ENCODE data around the gene SEC14L6.

The SEC14L6 gene

DNA sequence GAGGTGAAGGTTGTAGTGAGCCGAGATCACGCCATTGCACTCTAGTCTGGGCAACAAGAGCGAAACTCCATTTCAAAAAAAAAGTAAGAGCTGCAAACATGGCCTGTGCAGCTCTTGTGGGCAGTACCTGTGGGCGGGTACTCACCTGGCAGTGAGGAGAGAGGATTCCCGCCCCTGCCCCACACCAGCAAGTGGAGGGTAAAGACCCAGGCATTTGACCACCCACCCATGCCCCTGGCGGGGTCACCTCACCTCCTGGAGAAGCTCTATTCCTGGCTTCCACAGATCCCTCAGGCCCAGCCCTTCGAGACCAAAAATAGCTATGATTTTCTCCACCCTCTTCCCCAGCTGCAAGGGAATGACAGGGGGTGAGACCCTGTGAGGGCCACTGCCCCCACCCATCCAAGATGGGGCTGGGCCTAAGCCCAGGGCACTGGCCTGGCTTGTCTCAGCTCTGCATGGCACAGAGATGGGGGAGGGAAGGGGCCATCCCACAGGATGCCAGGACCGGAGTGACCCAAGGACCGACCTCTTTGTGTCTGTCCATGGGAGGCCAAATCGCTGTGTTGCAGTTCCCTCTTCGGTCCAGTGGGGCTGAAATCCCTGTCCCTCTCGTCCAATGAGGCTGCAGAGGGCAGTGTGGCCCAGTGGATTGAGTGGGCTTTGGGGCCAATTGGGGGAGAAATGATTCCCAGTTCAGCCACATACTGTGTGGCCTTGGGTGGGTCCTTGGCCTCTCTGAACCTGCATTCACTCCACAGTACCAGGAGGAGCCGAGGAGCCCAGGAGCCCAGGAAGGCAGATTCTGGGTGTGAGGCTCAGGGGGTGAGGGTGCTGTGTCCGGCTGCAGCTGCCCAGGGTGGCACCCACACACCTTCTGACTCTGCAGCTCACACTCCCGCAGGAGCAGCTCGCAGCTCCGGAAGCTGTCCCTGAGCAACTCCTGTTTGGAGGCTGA, 14.6 kb downstream of the SEC14L6 start:
- no peak for DNase-seq

DNA sequence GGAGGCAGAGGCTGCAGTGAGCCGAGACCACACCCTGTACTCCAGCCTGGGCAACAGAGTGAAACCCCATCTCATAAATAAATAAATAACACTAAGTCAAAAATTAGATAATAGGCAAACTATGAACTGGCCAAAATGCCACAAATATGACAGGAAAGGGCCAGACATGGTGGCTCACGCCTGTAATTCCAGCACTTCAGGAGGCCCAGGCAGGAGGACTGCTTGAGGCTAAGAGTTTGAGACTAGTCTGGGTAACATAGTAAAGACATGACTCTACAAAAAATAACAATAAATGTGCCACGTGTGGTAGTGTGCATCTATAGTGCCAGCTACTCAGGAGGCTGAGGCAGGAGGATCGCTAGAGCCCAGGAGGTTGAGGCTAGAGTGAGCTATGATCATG, 19.9 kb downstream of the SEC14L6 start:
- DNase-seq: no peak

DNA sequence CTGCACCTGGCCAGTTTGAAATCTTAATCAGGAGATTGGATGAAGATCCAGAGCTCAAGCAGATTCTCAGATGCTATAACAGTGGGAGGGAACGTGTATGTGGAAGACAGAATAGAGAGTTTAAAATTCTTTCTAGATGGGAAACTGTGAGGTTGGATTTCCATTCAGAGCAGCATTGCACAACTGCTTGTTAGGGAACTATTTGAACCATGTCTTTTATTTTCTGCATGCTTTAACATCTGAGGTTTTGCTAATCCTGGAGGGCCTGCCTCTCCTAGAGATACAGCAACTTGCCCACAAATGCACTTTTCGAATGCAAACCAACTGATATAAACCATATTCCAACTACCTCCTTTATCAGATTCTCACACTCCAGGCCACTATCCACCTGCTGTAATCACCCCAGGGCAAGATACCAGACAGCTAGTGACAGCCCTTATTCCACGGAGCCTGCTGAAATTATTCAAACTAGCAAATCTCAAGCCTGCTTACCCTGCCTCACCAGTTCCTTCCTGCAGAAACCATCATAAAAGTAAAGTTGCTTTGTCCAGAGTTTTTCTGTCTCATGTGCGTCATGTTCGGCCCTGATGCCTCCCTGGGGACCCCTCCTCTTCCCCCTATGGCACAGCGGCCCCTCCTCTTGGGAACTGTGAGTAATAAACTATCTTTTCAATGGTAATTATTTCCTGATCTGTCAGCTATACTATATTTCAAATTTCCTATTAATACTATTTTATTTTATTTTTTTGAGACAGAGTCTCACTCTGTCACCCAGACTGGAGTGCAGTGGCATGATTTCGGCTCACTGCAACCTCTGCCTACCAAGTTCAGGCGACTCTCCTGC, 22.7 kb downstream of the SEC14L6 start:
- peak; percentile 64 for DNase-seq

DNA sequence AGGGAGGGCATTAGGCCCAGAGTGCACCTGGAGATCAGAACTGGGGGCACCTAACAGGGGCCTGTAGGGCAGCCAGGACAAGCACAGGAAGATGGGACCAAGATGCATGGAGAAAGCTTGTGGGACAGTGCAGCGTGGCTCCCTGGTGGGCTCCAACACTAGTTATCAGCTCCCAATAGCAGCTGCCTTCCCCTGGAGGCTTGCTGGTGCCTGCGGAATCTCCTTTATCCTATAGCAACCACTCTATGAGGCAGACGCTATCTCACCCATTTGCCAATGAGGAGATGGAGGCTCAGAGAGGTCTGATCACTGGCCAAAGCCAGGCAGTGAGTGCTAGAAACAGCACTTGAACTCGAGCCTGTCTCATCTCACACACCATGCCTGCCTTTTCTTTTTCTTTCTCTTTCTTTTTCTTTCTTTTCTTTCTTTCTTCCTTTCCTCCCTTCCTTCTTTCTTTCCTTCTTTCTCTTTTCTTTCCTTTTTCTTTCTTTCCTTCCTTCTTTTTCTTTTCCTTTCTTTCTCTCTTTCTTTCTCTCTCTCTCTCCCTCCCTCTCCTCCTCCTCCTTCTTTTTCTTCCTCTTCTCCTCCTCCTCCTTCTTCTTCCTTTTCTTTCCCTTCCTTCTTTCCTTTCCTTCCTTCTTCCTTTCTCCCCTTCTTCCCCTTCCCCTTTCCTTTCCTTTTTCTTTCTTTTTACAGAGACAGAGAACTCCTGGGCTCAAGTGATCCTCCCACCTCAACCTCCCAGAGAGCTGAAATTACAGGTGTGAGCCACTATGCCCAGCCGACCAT, 25.0 kb downstream of the SEC14L6 start:
- no peak for DNase-seq

DNA sequence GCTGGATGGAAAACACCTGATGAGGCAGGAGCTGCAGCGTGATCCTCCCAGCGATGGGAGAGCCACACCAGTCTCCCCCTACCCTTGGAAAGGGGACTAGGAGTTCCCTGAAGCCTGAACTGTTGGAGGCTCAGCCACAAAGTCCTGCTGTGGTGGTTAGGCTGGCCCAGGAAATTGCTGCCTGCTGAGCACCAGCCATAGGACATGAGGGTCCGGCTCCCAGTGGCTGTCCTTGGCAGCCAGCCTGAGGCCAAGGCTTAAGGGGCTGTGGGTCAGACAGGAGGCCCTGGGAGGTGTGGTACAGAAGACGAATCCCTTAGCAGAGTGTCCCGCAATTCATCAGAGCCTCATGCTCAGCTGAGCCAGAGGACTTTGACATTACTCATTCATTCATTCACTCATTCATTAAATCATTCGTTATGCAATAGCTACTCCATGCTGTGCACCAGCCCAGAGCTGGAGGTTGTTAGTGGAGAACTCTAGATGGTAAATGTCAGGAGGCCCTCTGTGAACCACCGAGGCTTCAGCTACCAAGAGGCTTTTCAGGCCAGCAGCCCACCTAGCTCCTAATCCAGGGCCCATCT, 26.6 kb downstream of the SEC14L6 start:
- no peak for DNase-seq

DNA sequence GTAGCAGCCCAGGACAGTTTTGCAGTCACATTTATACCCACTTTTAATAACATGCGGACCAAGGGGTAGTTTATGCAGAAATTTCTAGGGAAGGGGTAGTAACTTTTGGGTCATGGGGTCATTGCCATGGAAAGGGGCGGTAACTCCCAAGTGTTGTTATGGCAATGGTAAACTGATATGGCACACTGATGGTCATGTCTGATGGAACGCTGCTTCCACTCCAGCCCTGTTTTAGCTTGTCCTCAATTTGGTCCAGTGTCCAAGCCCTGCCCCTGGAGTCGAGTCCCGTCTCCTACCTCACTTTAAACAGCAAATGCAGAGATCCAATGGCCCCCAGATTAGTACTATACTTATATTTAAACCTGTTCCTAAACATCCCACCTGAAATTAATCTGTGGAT, 29.8 kb downstream of the SEC14L6 start:
- no peak for DNase-seq

DNA sequence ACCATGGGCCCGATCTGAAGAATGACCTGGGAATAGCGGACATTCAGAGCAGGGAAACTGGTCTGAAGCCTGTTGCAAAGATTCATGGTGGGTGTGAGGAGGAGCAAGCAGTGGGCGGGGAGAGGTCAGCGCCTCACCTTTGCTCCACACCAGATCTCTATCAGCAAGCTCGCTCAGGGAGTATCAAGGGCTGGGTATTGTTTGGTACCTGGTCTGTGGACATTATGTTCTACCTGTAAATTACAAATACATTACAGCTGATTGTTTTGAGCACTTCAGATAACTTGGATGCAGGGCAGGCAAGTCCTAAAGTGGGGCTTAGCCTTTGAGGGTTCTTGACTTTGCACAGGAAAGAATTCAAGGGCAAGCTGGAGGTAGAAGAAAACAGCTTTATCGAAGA, 30.3 kb downstream of the SEC14L6 start:
- DNase-seq: no peak

DNA sequence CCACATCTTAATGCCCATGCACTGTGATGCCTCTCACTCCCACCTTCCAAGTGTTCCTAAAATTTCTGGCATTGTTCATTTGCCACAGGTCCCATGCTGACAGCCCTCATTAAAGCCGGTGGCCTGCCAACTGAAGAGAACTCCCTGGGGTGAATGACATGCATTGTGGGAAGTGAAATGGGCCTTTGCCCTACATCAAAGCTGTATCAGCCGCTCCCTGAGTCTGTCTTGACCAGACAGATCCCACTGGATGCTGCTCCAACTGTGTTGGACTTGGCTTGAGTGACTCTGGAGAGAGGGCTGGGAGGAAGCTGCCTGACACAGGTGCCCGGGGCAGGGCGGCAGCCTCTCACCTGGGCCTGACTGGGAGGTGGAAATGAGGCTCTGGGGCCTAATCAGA, 32.3 kb downstream of the SEC14L6 start:
- no peak for DNase-seq

DNA sequence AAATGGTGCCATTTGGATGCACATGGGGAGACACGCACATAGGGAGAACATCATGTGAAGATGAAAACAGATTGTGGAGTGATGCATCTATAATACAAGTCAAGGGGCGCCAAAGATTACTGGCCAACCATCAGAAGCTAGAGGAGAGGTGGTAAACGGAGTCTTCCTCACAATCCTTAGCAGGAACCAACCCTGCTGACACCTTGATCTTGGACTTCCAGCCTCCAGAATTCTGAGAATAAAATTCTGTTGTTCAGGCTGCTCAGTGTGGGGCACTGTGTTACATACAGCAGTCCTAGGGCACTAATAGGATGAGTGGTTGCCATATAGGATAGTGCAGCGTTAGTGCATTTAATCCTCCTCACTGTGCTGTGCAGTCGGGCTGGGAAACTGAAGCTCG, 33.1 kb downstream of the SEC14L6 start:
- no peak for DNase-seq

DNA sequence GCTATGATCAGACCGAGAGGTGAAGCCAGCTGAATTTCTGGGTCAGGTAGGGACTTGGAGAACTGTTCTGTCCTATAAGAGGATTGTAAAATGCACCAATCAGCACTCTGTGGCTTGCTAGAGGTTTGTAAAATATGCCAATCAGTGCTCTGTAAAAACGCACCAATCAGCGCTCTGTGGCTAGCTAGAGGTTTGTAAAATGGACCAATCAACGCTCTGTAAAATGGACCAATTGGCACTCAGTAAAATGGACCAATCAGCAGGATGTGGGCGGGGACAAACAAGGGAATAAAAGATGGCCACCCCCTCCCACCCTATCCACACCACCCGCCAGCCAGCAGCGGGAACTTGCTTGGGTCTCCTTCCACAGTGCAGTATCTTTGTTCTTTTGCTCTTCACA, 34.6 kb downstream of the SEC14L6 start:
- no peak for DNase-seq

DNA sequence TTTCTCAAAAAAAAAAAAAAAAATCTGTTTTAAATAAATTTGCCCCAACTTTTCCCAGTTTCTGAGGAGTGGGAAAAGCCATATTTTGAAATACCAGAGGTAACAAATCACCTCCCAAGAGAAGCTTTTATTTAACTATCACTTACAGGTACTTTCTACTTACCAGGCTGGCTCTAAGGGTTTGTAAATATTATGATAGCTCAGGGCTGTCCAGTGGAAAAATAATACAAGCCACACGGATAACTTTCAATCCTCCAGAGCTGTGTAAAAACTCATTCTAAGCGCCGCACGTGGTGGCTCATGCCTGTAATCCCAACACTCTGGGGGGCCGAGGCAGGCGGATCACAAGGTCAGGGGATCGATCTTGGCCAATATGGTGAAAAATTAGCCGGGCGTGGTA, 35.4 kb downstream of the SEC14L6 start:
- no peak for DNase-seq

DNA sequence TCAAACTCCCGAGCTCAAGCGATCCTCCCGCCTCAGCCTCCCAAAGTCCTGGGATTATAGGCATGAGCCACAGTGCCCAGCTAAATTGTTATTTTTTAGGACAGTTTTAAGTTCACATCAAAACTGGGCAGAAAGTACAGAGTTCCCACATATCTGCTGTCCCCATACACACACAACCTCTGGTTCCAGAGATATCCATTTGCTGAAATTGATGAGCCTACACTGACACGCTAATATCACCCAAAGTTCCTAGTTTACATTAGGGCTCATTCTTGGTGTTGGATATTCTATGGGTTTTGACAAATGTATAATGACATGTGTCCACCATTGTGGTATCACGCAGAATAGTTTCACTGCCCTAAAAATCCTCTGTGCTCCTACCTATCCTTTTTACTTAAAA, 38.3 kb downstream of the SEC14L6 start:
- DNase-seq: no peak

DNA sequence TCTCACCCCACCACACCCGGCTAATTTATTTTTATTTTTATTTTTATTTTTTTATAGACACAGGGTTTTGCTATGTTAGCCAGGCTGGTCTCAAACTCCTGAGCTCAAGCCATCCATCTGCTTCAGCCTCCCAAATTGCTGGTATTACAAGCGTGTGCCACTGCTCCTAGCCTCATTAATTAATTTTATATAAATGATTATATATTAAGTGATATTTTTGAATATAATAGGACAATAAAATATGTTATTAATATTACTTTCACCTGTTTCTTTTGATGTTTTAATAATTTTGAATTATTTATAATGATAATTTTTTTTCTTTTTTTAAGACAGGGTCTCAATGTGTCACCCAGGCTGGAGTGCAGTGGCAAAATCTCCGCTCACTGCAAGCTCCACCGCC, 38.9 kb downstream of the SEC14L6 start:
- no peak for DNase-seq

DNA sequence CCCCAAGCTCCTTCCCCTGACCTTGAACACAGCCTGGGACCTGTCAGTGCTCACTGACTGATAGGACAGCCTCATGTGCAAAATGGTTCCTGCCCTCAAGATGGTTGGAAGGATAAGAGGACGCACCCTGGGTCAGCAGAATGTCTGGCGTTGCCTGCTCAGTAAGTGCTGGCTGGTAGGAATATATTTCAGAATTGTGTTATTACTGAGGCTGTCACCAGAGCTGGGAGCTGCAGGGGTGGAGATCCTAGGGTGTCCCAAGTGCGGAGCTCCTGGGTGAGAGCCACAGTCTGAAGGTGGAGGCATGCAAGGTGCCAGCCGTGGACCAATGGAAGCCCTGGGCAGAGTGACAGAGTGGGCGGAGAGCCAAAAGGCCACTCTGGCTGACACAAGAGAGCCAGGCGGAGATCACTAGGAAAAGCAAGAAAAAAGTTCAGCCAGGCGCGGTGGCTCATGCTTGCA, 40.0 kb downstream of the SEC14L6 start:
- peak; percentile 43 for DNase-seq

DNA sequence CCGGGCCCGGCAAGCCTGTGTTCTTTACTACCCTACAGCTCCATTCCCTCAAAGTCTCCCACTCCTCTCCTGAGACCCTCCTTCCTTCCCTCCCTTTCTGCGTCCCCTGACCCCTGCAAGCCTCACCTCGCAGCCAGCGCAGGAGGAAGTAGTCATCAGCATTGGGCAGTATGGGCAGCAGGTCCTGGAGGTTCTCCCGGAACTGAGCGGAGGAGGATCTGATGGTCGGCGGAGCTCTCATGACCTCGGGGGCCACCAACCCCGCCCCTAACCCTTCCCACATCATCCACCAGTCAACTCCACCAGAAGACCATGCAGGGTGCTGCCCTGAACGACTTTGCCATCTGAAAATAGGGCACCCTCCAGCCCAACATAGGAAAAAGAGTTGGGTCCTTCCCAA, 43.0 kb downstream of the SEC14L6 start:
- DNase-seq: no peak

DNA sequence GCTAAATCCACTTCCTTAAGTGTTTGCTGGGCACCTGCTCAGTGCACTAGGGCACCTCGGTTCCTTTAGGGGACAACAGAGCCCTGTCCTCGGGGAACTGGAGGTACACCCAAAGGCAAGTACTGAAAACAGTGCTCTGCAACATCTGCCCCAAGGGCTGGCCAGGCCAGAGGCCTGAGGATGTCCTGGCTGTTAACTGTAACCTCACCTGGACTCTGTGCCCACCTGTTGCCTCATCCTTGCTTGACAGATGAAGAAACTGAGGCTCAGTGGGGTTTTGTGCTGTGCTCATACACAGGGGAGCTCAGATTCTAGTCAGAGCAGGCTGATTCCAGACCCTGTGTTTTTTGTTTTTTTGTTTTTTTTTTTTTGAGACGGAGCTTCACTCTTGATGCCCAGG, 43.6 kb downstream of the SEC14L6 start:
- DNase-seq: no peak

DNA sequence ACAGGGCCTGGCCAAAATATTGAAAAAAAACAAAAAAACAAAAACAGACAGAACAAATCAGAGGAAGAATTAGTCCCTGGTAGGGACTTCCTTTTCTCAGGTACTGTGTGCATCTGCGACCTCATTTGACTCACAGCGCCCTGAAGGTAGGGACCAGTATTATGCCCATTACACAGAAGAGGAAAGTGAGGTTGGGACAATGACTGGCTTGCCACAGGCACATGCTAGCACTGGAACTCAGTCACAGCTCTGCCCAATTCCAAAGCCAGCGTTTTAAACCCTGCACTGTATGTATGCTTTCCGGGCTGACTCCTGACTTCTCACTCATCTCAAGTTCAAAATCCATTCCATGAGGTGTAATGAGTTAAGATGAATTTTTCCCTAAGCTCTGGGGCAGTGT, 44.4 kb downstream of the SEC14L6 start:
- no peak for DNase-seq

DNA sequence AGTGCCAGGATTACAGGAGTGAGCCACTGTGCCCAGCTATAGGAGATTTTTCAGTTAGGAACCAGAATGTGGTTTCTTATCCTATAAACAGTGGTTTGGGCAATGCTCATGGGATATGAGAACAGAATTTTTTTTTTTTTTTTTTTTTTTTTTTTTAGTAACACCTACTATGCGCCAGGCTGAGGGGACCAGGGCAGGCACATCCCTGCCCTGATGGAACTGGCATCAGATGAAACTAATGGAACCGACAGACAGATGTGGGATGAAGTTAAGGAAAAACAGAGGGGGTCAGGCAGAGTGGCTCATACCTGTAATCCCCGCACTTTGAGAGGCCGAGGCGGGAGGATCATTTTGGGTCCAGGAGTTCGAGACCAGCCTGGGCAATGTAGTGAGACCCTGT, 45.9 kb downstream of the SEC14L6 start:
- no peak for DNase-seq

DNA sequence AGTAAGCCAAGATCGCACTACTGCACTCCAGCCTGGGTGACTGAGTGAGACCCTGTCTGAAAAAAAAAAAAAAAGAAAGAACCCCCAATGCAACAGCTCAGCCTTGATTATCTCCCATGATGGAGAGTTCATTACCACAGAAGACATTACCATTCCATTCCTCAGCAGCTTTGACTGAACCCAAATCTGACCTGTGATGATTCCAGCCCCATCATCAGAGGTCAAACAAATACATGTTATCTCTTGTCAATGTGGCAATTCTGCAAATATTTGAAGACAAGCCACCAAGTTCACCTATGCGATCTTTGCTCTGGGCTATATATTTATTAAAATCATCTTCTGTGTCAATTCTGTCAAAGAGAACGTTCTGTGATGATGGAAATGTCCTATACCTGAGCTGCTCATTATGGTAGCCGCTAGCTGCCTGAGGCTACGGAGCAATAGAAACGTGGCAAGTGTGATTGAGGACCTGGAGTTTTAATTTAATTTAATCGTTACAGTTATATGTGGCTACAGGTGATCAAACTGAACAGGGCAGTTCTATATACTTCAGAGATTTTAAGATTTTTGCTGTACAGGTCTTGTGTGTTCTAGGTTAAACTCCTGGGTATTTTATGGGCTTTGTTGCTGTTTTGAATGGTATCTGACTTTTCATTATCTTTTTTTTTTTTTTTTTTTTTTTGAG, 48.9 kb downstream of the SEC14L6 start:
- DNase-seq: no peak

DNA sequence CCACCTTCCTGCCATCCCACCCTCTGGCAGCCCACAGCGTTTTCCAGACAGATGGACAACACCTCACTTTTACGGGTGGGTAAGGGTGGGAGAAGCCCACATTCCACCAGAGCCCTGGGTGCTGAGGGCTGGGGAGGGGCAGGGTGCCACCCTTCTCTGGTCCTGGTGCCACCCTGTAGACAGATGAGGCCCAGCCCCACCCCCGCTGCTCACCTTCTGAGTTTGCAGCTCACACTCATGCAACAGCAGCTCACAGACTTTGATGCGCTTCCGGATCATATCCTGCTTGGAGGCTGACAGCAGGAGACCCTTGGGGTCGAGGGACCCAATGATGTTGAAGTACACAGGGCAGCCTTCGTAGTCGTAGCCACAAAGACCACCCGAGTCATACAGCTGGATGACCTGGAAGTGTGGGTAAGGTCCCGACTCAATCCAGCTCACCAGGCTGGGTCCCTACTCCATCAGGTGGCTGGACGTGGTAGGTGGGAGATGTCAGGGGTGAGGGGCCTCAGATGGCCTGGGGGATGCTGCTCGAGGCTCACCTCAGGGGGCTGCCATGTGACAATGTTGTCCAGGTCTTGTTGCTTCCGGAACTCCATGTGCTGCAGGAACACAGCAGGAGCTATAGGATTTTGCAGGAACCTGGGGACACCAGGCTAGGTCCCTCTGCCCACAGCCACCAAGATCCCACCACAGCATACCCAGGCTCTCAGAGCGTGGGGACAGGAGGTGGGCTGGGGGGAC, 51.3 kb downstream of the SEC14L6 start:
- no peak for DNase-seq

DNA sequence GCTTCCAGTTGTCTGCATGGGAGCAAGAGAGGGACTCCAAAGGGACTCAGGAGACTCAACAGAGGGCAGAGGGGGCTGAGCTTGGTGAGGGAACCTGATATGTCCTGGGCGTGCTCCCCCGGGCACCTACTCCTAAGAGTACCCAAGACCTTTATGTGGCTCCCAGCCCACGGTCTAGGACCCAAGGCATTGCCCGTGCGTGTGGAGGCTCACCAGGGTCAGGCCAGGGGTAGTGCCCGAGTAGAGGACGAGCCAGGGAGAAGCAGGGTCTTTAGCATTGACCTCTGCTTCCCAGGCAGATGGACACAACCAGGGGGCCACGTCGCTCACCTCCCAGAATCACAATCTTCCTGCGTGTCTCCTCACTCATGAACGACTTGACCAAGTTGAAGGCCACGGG, 54.4 kb downstream of the SEC14L6 start:
- no peak for DNase-seq
